ENCODE measurements around the gene MREG.
A peak's percentile ranks its signal among the peaks of the same experiment; 100 is the strongest.

Gene MREG

GRCh38 chr2:216024779-216025336, 11.5 kb upstream of the MREG start:
- H3K79me2 ChIP-seq (ENCODE audit: insufficient read depth, low read length), result no peaks in the 10 kb centered on the region
- TF ChIP-seq CTCF (conservative IDR thresholded peaks at IDR 0.05; ENCODE audit: low read length) (no peak), EZH2phosphoT487 (IDR thresholded peaks at IDR 0.05; ENCODE audit: borderline replicate concordance) (no peak)
- no peak overlapping the region for H3K4me3 ChIP-seq (ENCODE audit: low read length, poor library complexity, severe bottlenecking)

GRCh38 chr2:216023055-216023648, 9.8 kb upstream of the MREG start:
- no peaks in the 10 kb centered on the region for H3K9me2 ChIP-seq (replicated peaks; ENCODE audit: low read depth, low read length)
- peaks cover 7% of the 10 kb centered on the region for H3K4me1 ChIP-seq (ENCODE audit: insufficient read depth, low read length, poor library complexity, severe bottlenecking)
- H3K9ac ChIP-seq (ENCODE audit: low read depth, low read length, poor library complexity, severe bottlenecking), result no peak overlapping the region
- no peaks in the 10 kb centered on the region for H3K79me2 ChIP-seq (ENCODE audit: insufficient read depth, low read length)
- no peak overlapping the region for H3K4me3 ChIP-seq (ENCODE audit: low read length, poor library complexity, severe bottlenecking)
- H3K36me3 ChIP-seq (ENCODE audit: insufficient read depth, low read length), result no peaks in the 10 kb centered on the region
- TF ChIP-seq EZH2phosphoT487 (IDR thresholded peaks at IDR 0.05; ENCODE audit: borderline replicate concordance) (no peak), CTCF (conservative IDR thresholded peaks at IDR 0.05; ENCODE audit: low read length) (peak; percentile 88)
- H2AFZ ChIP-seq (ENCODE audit: low read length), result no peak overlapping the region
- no peaks in the 10 kb centered on the region for H3K27me3 ChIP-seq (ENCODE audit: insufficient read depth, low read length, poor library complexity, severe bottlenecking)
- no peaks in the 10 kb centered on the region for H4K20me1 ChIP-seq (ENCODE audit: insufficient read depth, low read length, poor library complexity, severe bottlenecking)
- no peak overlapping the region for H3K4me2 ChIP-seq (ENCODE audit: low read depth, low read length, poor library complexity, severe bottlenecking)
- no peaks in the 10 kb centered on the region for H3F3A ChIP-seq (ENCODE audit: low read depth)
- H3K9me3 ChIP-seq (ENCODE audit: insufficient read depth, low read depth, low read length), result no peaks in the 10 kb centered on the region

More at GRCh38 chr2:216024779-216025336, 11.5 kb upstream of the MREG start:
- H3K27me3 ChIP-seq (ENCODE audit: insufficient read depth, low read length, poor library complexity, severe bottlenecking), result no peaks in the 10 kb centered on the region
- no peak overlapping the region for H3K9ac ChIP-seq (ENCODE audit: low read depth, low read length, poor library complexity, severe bottlenecking)
- H3F3A ChIP-seq (ENCODE audit: low read depth), result no peaks in the 10 kb centered on the region
- H4K20me1 ChIP-seq (ENCODE audit: insufficient read depth, low read length, poor library complexity, severe bottlenecking), result no peaks in the 10 kb centered on the region
- H3K9me2 ChIP-seq (replicated peaks; ENCODE audit: low read depth, low read length), result no peaks in the 10 kb centered on the region
- H3K4me1 ChIP-seq (ENCODE audit: insufficient read depth, low read length, poor library complexity, severe bottlenecking), result no peaks in the 10 kb centered on the region
- no peaks in the 10 kb centered on the region for H3K9me3 ChIP-seq (ENCODE audit: insufficient read depth, low read depth, low read length)
- H3K4me2 ChIP-seq (ENCODE audit: low read depth, low read length, poor library complexity, severe bottlenecking), result no peak overlapping the region
- no peaks in the 10 kb centered on the region for H3K36me3 ChIP-seq (ENCODE audit: insufficient read depth, low read length)
- no peak overlapping the region for H2AFZ ChIP-seq (ENCODE audit: low read length)

- no peak overlapping the region for H3K4me3 ChIP-seq (ENCODE audit: low read length, poor library complexity, severe bottlenecking)
- H3K4me2 ChIP-seq (ENCODE audit: low read depth, low read length, poor library complexity, severe bottlenecking), result no peak overlapping the region
- no peaks in the 10 kb centered on the region for H3F3A ChIP-seq (ENCODE audit: low read depth)
- no peak overlapping the region for H3K9ac ChIP-seq (ENCODE audit: low read depth, low read length, poor library complexity, severe bottlenecking)
- no peaks in the 10 kb centered on the region for H3K9me3 ChIP-seq (ENCODE audit: insufficient read depth, low read depth, low read length)
- H3K4me1 ChIP-seq (ENCODE audit: insufficient read depth, low read length, poor library complexity, severe bottlenecking), result peaks cover 15% of the 10 kb centered on the region
- no peaks in the 10 kb centered on the region for H3K27me3 ChIP-seq (ENCODE audit: insufficient read depth, low read length, poor library complexity, severe bottlenecking)
- H2AFZ ChIP-seq (ENCODE audit: low read length), result no peak overlapping the region
- no peaks in the 10 kb centered on the region for H3K9me2 ChIP-seq (replicated peaks; ENCODE audit: low read depth, low read length)
- H3K79me2 ChIP-seq (ENCODE audit: insufficient read depth, low read length), result no peaks in the 10 kb centered on the region
- no peaks in the 10 kb centered on the region for H4K20me1 ChIP-seq (ENCODE audit: insufficient read depth, low read length, poor library complexity, severe bottlenecking)
- H3K36me3 ChIP-seq (ENCODE audit: insufficient read depth, low read length), result no peaks in the 10 kb centered on the region
- no peak for TF ChIP-seq EZH2phosphoT487 (IDR thresholded peaks at IDR 0.05; ENCODE audit: borderline replicate concordance)
- TF ChIP-seq CTCF (conservative IDR thresholded peaks at IDR 0.05; ENCODE audit: low read length), result no peak
Measured at GRCh38 chr2:216021768-216022565, 8.6 kb upstream of the MREG start.
